HepG2 (cell line): ENCODE results near the gene PCYOX1L.

Experiments used
- CC2D1A ChIP-seq: sonication (generic); formaldehyde crosslinking; IDR thresholded peaks from 2 replicates; pipeline ENCODE4 v1.8.1; 2023; ENCODE audit warnings: mild to moderate bottlenecking, missing genetic modification reagents
- CHCHD3 ChIP-seq: sonication (generic); formaldehyde crosslinking; IDR thresholded peaks from 2 replicates; pipeline ENCODE4 v1.8.0; 2022; ENCODE audit warnings: mild to moderate bottlenecking, missing genetic modification reagents, moderate library complexity
- CREB3 ChIP-seq: sonication (generic); formaldehyde crosslinking; IDR thresholded peaks from 2 replicates; pipeline ENCODE4 v1.5.0; 2020; ENCODE audit warnings: missing genetic modification reagents
- CTCF ChIP-seq: sonication (generic); formaldehyde crosslinking; IDR thresholded peaks from 2 replicates; pipeline ENCODE4 v1.5.0; 2020; ENCODE audit warnings: mild to moderate bottlenecking, missing genetic modification reagents, moderate library complexity
- FOXP4 ChIP-seq: sonication (generic); formaldehyde crosslinking; IDR thresholded peaks from 2 replicates; pipeline ENCODE4 v1.4.0; 2020; ENCODE audit warnings: missing genetic modification reagents
- HNRNPH1 ChIP-seq: fragments of 200-400 bp; formaldehyde crosslinking; optimal IDR thresholded peaks from 2 replicates; pipeline ENCODE3; 2017; ENCODE audit warnings: mild to moderate bottlenecking, low read depth, low read length
- SMARCC2 ChIP-seq: fragments of 450-650 bp; IDR thresholded peaks from 2 replicates; pipeline ENCODE4 v1.6.1; 2017; ENCODE audit warnings: antibody characterized with exemption, mild to moderate bottlenecking
- SP1 ChIP-seq, 2 experiments: fragments of 450-650 bp in 1 of 2; sonication (generic) in 1 of 2; formaldehyde crosslinking in 1 of 2; IDR thresholded peaks; 2 replicates each; pipeline versions ENCODE4 v1.4.0 to v1.6.1; 2016 to 2020; ENCODE audit warnings: missing genetic modification reagents in 1 of 2
- ZBTB21 ChIP-seq: sonication (generic); formaldehyde crosslinking; IDR thresholded peaks from 2 replicates; pipeline ENCODE4 v1.4.0; 2020; ENCODE audit warnings: missing genetic modification reagents
- ZBTB33 ChIP-seq: sonication (generic); formaldehyde crosslinking; IDR thresholded peaks from 2 replicates; pipeline ENCODE4 v1.4.0; 2020; ENCODE audit warnings: missing genetic modification reagents
- ZNF780A ChIP-seq: sonication (generic); formaldehyde crosslinking; IDR thresholded peaks from 2 replicates; pipeline ENCODE4 v1.8.0; 2022; ENCODE audit warnings: mild to moderate bottlenecking, missing genetic modification reagents, moderate library complexity

- TF ChIP-seq ZBTB21 = no peak
- no peak for TF ChIP-seq CREB3
- no peak for TF ChIP-seq SP1 (IDR thresholded peaks at IDR 0.05)
- TF ChIP-seq SP1 (CRISPR knock-in tag; IDR thresholded peaks at IDR 0.05) = no peak
- TF ChIP-seq CHCHD3 (CRISPR knock-in tag) = no peak
- TF ChIP-seq CTCF (CRISPR knock-in tag) = no peak
- TF ChIP-seq FOXP4 (CRISPR knock-in tag) = no peak
- no peak for TF ChIP-seq ZBTB33 (CRISPR knock-in tag)
- TF ChIP-seq ZNF780A (CRISPR knock-in tag) = no peak
- no peak for TF ChIP-seq SMARCC2
- no peak for TF ChIP-seq CC2D1A (CRISPR knock-in tag)
- no peak for TF ChIP-seq HNRNPH1
These were observed 16.5 kb downstream of the PCYOX1L start for GRCh38 chr5:149374303-149374702.
